HEK293 (cell line): Measurements from ENCODE around the gene FADS2.

ENCODE experiments used
- CTCF ChIA-PET: fragments of 350-600 bp; formaldehyde crosslinking; extraction: SDS; loops from one replicate; lab custom pipeline; 2021; ENCODE audit warnings: antibody characterized with exemption; lab: Yijun Ruan, JAX
- POLR2A ChIA-PET: fragments of 300-600 bp; formaldehyde crosslinking; extraction: SDS; loops from one replicate; lab custom pipeline; 2020; ENCODE audit warnings: antibody characterized with exemption, inconsistent platforms; lab: Yijun Ruan, JAX
- H3K27ac ChIP-seq: fragments of 200-500 bp; sonication (Bioruptor generic); 2 replicates; pipeline ENCODE4 v1.5.1; 2014; ENCODE audit warnings: low read depth, low read length, control low read depth, inconsistent platforms; ENCODE audit errors: extremely low read depth
- H3K36me3 ChIP-seq, 2 experiments: fragments of 200-500 bp in 1 of 2; sonication (Bioruptor generic) in 1 of 2; 1 replicate in 1 of 2; 2 replicates in 1 of 2; pipeline ENCODE4 v1.5.1; 2014 to 2017; ENCODE audit warnings: inconsistent platforms in 2 of 2, low read length in 2 of 2; ENCODE audit not compliant: control insufficient read depth in 2 of 2, insufficient read depth in 1 of 2
- H3K4me1 ChIP-seq: fragments of 200-500 bp; sonication (Bioruptor generic); 2 replicates; pipeline ENCODE4 v1.5.1; 2014; ENCODE audit warnings: mild to moderate bottlenecking, low read length, inconsistent platforms; ENCODE audit not compliant: control insufficient read depth, insufficient read depth
- H3K4me3 ChIP-seq: 2 replicates; pipeline ENCODE4 v1.5.1; 2011; ENCODE audit warnings: low read depth, mild to moderate bottlenecking, control low read depth, low read length, moderate library complexity
- H3K9me3 ChIP-seq: fragments of 200-500 bp; sonication (Bioruptor generic); 2 replicates; pipeline ENCODE4 v1.5.1; 2014; ENCODE audit warnings: low read depth, low read length, inconsistent platforms; ENCODE audit not compliant: control insufficient read depth, insufficient read depth
- HOXC10 ChIP-seq: sonication (generic); formaldehyde crosslinking; IDR thresholded peaks from 2 replicates; pipeline ENCODE4 v1.8.1; 2023; ENCODE audit warnings: mild to moderate bottlenecking, missing genetic modification reagents
- KLF9 ChIP-seq: fragments of 450-650 bp; formaldehyde crosslinking; IDR thresholded peaks from 2 replicates; pipeline ENCODE4 v1.5.1; 2016; ENCODE audit warnings: missing biosample characterization, missing genetic modification characterization, low read depth
- MYNN ChIP-seq: fragments of 450-650 bp; formaldehyde crosslinking; IDR thresholded peaks from 2 replicates; pipeline ENCODE4 v1.5.1; 2016; ENCODE audit warnings: missing biosample characterization, missing genetic modification characterization, borderline replicate concordance
- ZBTB17 ChIP-seq: fragments of 450-650 bp; formaldehyde crosslinking; IDR thresholded peaks from 2 replicates; pipeline ENCODE4 v1.5.1; 2016; ENCODE audit warnings: missing biosample characterization, missing genetic modification characterization
- ZBTB21 ChIP-seq: fragments of 450-650 bp; formaldehyde crosslinking; IDR thresholded peaks from 2 replicates; pipeline ENCODE4 v1.5.1; 2017; ENCODE audit warnings: missing biosample characterization, missing genetic modification characterization
- ZFP3 ChIP-seq: fragments of 450-650 bp; formaldehyde crosslinking; IDR thresholded peaks from 2 replicates; pipeline ENCODE4 v1.5.1; 2016; ENCODE audit warnings: low read depth, missing biosample characterization, missing genetic modification characterization
- ZNF10 ChIP-seq: fragments of 450-650 bp; formaldehyde crosslinking; IDR thresholded peaks from 2 replicates; pipeline ENCODE4 v1.5.1; 2017; ENCODE audit warnings: missing biosample characterization, missing genetic modification characterization
- ZNF112 ChIP-seq: fragments of 450-650 bp; formaldehyde crosslinking; IDR thresholded peaks from 2 replicates; pipeline ENCODE4 v1.5.0; 2017; ENCODE audit warnings: missing biosample characterization, missing genetic modification characterization
- ZNF133 ChIP-seq: fragments of 450-650 bp; formaldehyde crosslinking; IDR thresholded peaks from 2 replicates; pipeline ENCODE4 v1.5.1; 2016; ENCODE audit warnings: missing biosample characterization, missing genetic modification characterization
- ZNF140 ChIP-seq: fragments of 450-650 bp; formaldehyde crosslinking; IDR thresholded peaks from 2 replicates; pipeline ENCODE4 v1.5.1; 2016; ENCODE audit warnings: missing biosample characterization, missing genetic modification characterization
- ZNF157 ChIP-seq: fragments of 450-650 bp; formaldehyde crosslinking; IDR thresholded peaks from 2 replicates; pipeline ENCODE4 v1.5.1; 2016; ENCODE audit warnings: missing biosample characterization, missing genetic modification characterization
- ZNF169 ChIP-seq: fragments of 450-650 bp; formaldehyde crosslinking; IDR thresholded peaks from 2 replicates; pipeline ENCODE4 v1.5.1; 2016; ENCODE audit warnings: missing biosample characterization, missing genetic modification characterization
- ZNF211 ChIP-seq: fragments of 450-650 bp; formaldehyde crosslinking; IDR thresholded peaks from 2 replicates; pipeline ENCODE4 v1.5.1; 2016; ENCODE audit warnings: low read depth, missing biosample characterization, missing genetic modification characterization
- ZNF239 ChIP-seq: fragments of 450-650 bp; formaldehyde crosslinking; IDR thresholded peaks from 2 replicates; pipeline ENCODE4 v1.5.1; 2016; ENCODE audit warnings: missing biosample characterization, missing genetic modification characterization
- ZNF266 ChIP-seq: fragments of 450-650 bp; formaldehyde crosslinking; IDR thresholded peaks from 2 replicates; pipeline ENCODE4 v1.5.1; 2016; ENCODE audit warnings: missing biosample characterization, missing genetic modification characterization, low read depth
- ZNF274 ChIP-seq, 2 experiments: fragments of 200-500 bp in 1 of 2; fragments of 450-650 bp in 1 of 2; sonication (Bioruptor generic) in 1 of 2; formaldehyde crosslinking in 1 of 2; IDR thresholded peaks; 2 replicates each; pipeline versions ENCODE4 v1.5.1 to v1.6.1; 2014 to 2016; ENCODE audit warnings: borderline replicate concordance in 1 of 2, inconsistent platforms in 1 of 2, low read length in 1 of 2, missing biosample characterization in 1 of 2, missing genetic modification characterization in 1 of 2
- ZNF350 ChIP-seq: fragments of 450-650 bp; formaldehyde crosslinking; IDR thresholded peaks from 2 replicates; pipeline ENCODE4 v1.5.0; 2017; ENCODE audit warnings: missing biosample characterization, mild to moderate bottlenecking, missing genetic modification characterization
- ZNF354C ChIP-seq: fragments of 450-650 bp; formaldehyde crosslinking; IDR thresholded peaks from 2 replicates; pipeline ENCODE4 v1.5.1; 2016; ENCODE audit warnings: missing biosample characterization, missing genetic modification characterization, low read depth, borderline replicate concordance
- ZNF529 ChIP-seq: fragments of 450-650 bp; formaldehyde crosslinking; IDR thresholded peaks from 2 replicates; pipeline ENCODE4 v1.5.1; 2017; ENCODE audit warnings: missing genetic modification characterization, missing biosample characterization; ENCODE audit not compliant: insufficient replicate concordance
- ZNF585B ChIP-seq: fragments of 450-650 bp; formaldehyde crosslinking; IDR thresholded peaks from 2 replicates; pipeline ENCODE4 v1.5.1; 2016; ENCODE audit warnings: missing biosample characterization, missing genetic modification characterization
- ZNF621 ChIP-seq: fragments of 450-650 bp; formaldehyde crosslinking; IDR thresholded peaks from 2 replicates; pipeline ENCODE4 v1.5.1; 2017; ENCODE audit warnings: missing biosample characterization, missing genetic modification characterization
- ZNF677 ChIP-seq: fragments of 450-650 bp; IDR thresholded peaks from 2 replicates; pipeline ENCODE4 v1.5.0; 2018; ENCODE audit warnings: missing biosample characterization, mild to moderate bottlenecking, missing genetic modification characterization, moderate library complexity
- TF ChIP-seq, protein P1 (sequence below): fragments of 450-650 bp; formaldehyde crosslinking; IDR thresholded peaks from 2 replicates; pipeline ENCODE4 v1.5.1; 2016; ENCODE audit warnings: missing biosample characterization, missing genetic modification characterization
- TF ChIP-seq, protein P2 (sequence below): fragments of 450-650 bp; formaldehyde crosslinking; IDR thresholded peaks from 2 replicates; pipeline ENCODE4 v1.5.1; 2016; ENCODE audit warnings: missing biosample characterization, missing genetic modification characterization
- TF ChIP-seq, protein P3 (sequence below): fragments of 450-650 bp; formaldehyde crosslinking; IDR thresholded peaks from 2 replicates; pipeline ENCODE4 v1.5.1; 2016; ENCODE audit warnings: missing biosample characterization, missing genetic modification characterization
- TF ChIP-seq, protein P4 (sequence below): fragments of 450-650 bp; formaldehyde crosslinking; IDR thresholded peaks from 2 replicates; pipeline ENCODE4 v1.5.1; 2017; ENCODE audit warnings: missing biosample characterization, mild to moderate bottlenecking, missing genetic modification characterization, moderate library complexity

FADS2 gene

DNA sequence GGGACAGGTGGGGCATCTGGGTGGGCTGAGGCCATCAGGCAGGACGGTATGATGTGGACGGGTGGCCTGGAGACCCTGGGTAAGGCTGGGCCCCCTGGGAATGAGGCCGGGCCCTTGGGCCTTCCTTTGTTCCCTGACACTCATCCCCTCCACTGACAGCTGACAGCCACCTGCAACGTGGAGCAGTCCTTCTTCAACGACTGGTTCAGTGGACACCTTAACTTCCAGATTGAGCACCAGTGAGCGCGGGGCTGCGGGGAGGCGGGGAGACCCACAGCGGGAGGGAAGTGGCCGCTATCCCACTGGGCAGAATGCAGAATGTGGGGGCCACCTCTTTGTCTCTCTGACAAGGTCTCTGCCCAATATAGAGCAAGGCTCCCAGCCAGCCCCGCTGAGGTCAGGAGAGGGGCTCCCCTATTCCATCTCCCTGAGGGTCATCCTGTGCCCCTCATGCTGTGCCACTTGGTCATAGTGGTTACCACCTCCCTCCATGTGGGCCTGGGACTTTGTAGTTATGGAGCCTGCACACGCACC lies 35.5 kb downstream of the FADS2 start:
- no peak overlapping the region for H3K27ac ChIP-seq
- no peaks in the 10 kb centered on the region; a peak in 1 of 3 replicates for H3K36me3 ChIP-seq
- no peak for TF ChIP-seq ZFP3 (tag by site-specific recombination)
- no peak for TF ChIP-seq ZNF157
- TF ChIP-seq ZNF133, result no peak
- TF ChIP-seq ZNF621, result no peak
- no peak for TF ChIP-seq ZNF112
- no peak for TF ChIP-seq ZBTB17 (tag by site-specific recombination)
- no peak for TF ChIP-seq MYNN
- no peak for TF ChIP-seq ZNF585B (tag by site-specific recombination)
- no peak for TF ChIP-seq ZNF529
- TF ChIP-seq ZNF266 (tag by site-specific recombination), result no peak
- TF ChIP-seq HOXC10 (CRISPR knock-in tag), result no peak
- TF ChIP-seq, protein P1, sequence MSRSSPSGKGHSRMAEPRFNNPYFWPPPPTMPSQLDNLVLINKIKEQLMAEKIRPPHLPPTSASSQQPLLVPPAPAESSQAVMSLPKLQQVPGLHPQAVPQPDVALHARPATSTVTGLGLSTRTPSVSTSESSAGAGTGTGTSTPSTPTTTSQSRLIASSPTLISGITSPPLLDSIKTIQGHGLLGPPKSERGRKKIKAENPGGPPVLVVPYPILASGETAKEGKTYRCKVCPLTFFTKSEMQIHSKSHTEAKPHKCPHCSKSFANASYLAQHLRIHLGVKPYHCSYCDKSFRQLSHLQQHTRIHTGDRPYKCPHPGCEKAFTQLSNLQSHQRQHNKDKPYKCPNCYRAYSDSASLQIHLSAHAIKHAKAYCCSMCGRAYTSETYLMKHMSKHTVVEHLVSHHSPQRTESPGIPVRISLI (tag by site-specific recombination), result no peak
- POLR2A ChIA-PET, result no interaction called here
- H3K4me1 ChIP-seq, result no peaks in the 10 kb centered on the region
- H3K4me3 ChIP-seq, result no peak overlapping the region
- no peaks in the 10 kb centered on the region for H3K9me3 ChIP-seq
- CTCF ChIA-PET, result no interaction called here

DNA sequence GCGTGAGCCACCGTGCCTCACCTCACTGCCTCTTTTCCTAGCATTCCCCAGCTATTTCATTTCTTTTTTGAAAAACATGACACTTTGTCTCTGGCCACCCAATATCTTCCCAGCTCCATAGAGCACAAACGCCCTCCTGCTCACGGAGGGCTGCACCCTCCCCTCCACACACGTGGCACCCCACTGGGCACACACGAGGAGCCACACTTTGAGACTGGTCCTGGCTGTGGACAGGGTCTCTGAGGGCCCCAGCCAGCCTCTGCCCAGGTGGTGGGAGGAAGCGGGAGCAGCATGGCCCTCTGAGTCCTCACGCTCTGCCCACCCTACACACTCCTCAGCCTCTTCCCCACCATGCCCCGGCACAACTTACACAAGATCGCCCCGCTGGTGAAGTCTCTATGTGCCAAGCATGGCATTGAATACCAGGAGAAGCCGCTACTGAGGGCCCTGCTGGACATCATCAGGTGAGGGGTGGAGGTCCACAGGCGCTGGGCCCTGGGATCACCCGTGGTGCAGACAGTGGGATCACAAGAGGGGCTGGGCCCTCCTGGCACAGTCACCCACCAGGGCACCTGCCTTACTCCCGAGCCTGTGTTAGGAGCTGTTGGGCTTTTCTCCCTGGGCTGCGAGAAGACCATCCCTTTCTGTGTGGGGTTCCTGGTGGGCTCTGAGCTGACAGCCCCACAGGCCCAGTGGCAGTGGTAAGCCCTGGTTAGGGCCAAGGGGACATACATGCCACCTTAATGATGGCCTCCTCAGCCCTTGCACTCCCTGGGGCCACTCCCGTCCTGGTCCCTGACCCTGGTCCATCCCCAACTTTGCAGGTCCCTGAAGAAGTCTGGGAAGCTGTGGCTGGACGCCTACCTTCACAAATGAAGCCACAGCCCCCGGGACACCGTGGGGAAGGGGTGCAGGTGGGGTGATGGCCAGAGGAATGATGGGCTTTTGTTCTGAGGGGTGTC lies 37.0 kb downstream of the FADS2 start:
- ChIA-PET POLR2A (no interaction called here), CTCF (interaction anchor here (0.5 to 1.1 kb wide), 3 partner anchors 34 to 513 kb away, joined by 3 to 5 read pairs (median 3); no protein-coding TSS in a partner anchor)
- no peak for TF ChIP-seq ZNF140
- TF ChIP-seq ZNF211, result no peak
- TF ChIP-seq, protein P2, sequence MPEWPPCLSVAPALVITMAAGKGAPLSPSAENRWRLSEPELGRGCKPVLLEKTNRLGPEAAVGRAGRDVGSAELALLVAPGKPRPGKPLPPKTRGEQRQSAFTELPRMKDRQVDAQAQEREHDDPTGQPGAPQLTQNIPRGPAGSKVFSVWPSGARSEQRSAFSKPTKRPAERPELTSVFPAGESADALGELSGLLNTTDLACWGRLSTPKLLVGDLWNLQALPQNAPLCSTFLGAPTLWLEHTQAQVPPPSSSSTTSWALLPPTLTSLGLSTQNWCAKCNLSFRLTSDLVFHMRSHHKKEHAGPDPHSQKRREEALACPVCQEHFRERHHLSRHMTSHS (tag by site-specific recombination), result no peak
- TF ChIP-seq ZNF354C (tag by site-specific recombination), result no peak
- no peak for TF ChIP-seq KLF9 (tag by site-specific recombination)
- TF ChIP-seq ZNF274 (IDR thresholded peaks at IDR 0.05; ENCODE audit: low read length), result no peak
- TF ChIP-seq ZNF274 (tag by site-specific recombination; IDR thresholded peaks at IDR 0.05; ENCODE audit: borderline replicate concordance), result no peak
- TF ChIP-seq, protein P3, sequence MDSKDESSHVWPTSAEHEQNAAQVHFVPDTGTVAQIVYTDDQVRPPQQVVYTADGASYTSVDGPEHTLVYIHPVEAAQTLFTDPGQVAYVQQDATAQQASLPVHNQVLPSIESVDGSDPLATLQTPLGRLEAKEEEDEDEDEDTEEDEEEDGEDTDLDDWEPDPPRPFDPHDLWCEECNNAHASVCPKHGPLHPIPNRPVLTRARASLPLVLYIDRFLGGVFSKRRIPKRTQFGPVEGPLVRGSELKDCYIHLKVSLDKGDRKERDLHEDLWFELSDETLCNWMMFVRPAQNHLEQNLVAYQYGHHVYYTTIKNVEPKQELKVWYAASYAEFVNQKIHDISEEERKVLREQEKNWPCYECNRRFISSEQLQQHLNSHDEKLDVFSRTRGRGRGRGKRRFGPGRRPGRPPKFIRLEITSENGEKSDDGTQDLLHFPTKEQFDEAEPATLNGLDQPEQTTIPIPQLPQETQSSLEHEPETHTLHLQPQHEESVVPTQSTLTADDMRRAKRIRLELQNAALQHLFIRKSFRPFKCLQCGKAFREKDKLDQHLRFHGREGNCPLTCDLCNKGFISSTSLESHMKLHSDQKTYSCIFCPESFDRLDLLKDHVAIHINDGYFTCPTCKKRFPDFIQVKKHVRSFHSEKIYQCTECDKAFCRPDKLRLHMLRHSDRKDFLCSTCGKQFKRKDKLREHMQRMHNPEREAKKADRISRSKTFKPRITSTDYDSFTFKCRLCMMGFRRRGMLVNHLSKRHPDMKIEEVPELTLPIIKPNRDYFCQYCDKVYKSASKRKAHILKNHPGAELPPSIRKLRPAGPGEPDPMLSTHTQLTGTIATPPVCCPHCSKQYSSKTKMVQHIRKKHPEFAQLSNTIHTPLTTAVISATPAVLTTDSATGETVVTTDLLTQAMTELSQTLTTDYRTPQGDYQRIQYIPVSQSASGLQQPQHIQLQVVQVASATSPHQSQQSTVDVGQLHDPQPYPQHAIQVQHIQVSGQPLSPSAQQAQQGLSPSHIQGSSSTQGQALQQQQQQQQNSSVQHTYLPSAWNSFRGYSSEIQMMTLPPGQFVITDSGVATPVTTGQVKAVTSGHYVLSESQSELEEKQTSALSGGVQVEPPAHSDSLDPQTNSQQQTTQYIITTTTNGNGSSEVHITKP (tag by site-specific recombination), result no peak
- TF ChIP-seq ZNF350 (tag by site-specific recombination), result no peak
- TF ChIP-seq ZNF112, result no peak
- TF ChIP-seq, protein P4, sequence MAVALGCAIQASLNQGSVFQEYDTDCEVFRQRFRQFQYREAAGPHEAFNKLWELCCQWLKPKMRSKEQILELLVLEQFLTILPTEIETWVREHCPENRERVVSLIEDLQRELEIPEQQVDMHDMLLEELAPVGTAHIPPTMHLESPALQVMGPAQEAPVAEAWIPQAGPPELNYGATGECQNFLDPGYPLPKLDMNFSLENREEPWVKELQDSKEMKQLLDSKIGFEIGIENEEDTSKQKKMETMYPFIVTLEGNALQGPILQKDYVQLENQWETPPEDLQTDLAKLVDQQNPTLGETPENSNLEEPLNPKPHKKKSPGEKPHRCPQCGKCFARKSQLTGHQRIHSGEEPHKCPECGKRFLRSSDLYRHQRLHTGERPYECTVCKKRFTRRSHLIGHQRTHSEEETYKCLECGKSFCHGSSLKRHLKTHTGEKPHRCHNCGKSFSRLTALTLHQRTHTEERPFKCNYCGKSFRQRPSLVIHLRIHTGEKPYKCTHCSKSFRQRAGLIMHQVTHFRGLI (tag by site-specific recombination), result 0 out of 2 replicates have a peak, but pooled peaks have one; percentile 22
- no peak for TF ChIP-seq ZNF169 (tag by site-specific recombination)
- no peak for TF ChIP-seq ZBTB21 (tag by site-specific recombination)
- no peak for TF ChIP-seq ZNF677 (tag by site-specific recombination)
- TF ChIP-seq ZNF10 (tag by site-specific recombination), result 0 out of 2 replicates have a peak, but pooled peaks have one; percentile 26
- TF ChIP-seq ZNF239, result no peak
- no peak overlapping the region for H3K27ac ChIP-seq
- H3K9me3 ChIP-seq, result no peaks in the 10 kb centered on the region
- no peaks in the 10 kb centered on the region for H3K4me1 ChIP-seq
- no peaks in the 10 kb centered on the region; a peak in 1 of 3 replicates for H3K36me3 ChIP-seq
- H3K4me3 ChIP-seq, result no peak overlapping the region
